HG03520 (cell line): ENCODE data around the gene LRRC8D.

Experiments
- ATAC-seq: cut with Tn5 transposase; IDR thresholded peaks from one replicate; pipeline ENCODE4 v1.9.1; 2021; ENCODE audit warnings: mild to moderate bottlenecking, moderate library complexity; ENCODE audit not compliant: unreplicated experiment

LRRC8D gene

GRCh38 chr1:89890085-89890752, 69.4 kb downstream of the LRRC8D start:
- no peak for ATAC-seq

- ATAC-seq: no peak
These were observed 72.0 kb downstream of the LRRC8D start for GRCh38 chr1:89892816-89893215.

GRCh38 chr1:89894210-89895201, 73.7 kb downstream of the LRRC8D start:
- ATAC-seq: no peak

- no peak for ATAC-seq
These were observed 75.5 kb downstream of the LRRC8D start for GRCh38 chr1:89896105-89896942.

- no peak for ATAC-seq
These were observed 76.7 kb downstream of the LRRC8D start for GRCh38 chr1:89897347-89898133.

- ATAC-seq: no peak
These were observed 77.3 kb downstream of the LRRC8D start for GRCh38 chr1:89898150-89898549.

GRCh38 chr1:89898695-89899470, 78.1 kb downstream of the LRRC8D start:
- no peak for ATAC-seq

GRCh38 chr1:89900323-89900722, 79.5 kb downstream of the LRRC8D start:
- no peak for ATAC-seq

GRCh38 chr1:89900791-89901708, 80.2 kb downstream of the LRRC8D start:
- no peak for ATAC-seq

GRCh38 chr1:89901957-89902669, 81.3 kb downstream of the LRRC8D start:
- ATAC-seq: no peak

- ATAC-seq: no peak
These were observed 82.7 kb downstream of the LRRC8D start for GRCh38 chr1:89903550-89903949.

- ATAC-seq: no peak
These were observed 83.6 kb downstream of the LRRC8D start for GRCh38 chr1:89904219-89904980.

- no peak for ATAC-seq
These were observed 84.7 kb downstream of the LRRC8D start for GRCh38 chr1:89905395-89906058.

- ATAC-seq: no peak
These were observed 85.3 kb downstream of the LRRC8D start for GRCh38 chr1:89906088-89906487.

GRCh38 chr1:89907727-89908212, 86.9 kb downstream of the LRRC8D start:
- ATAC-seq: no peak

GRCh38 chr1:89908273-89908671, 87.4 kb downstream of the LRRC8D start:
- ATAC-seq: no peak
